Neural progenitor cell (in vitro differentiated cells): Measurements from ENCODE around the gene POLN. TPM values are rescaled to one million over a fixed set of nuclear protein-coding genes. Genes with fewer than 3 reads are reported as not detected.

Experiments
- DNase-seq: peaks from one replicate; pipeline ENCODE4 v3.0.0-alpha.2; 2016; ENCODE audit warnings: low spot score
- H2AFZ ChIP-seq: fragments of 200-600 bp; sonication (generic); replicated peaks from 2 replicates; pipeline ENCODE4 v1.6.1; 2016; ENCODE audit warnings: antibody characterized with exemption
- H3F3A ChIP-seq: fragments of 200-600 bp; sonication (generic); 2 replicates; pipeline ENCODE4 v1.6.1; 2016; ENCODE audit warnings: antibody characterized with exemption, low read depth
- H3K27ac ChIP-seq: fragments of 200-600 bp; sonication (generic); 2 replicates; pipeline ENCODE4 v1.5.1; 2016; ENCODE audit warnings: mild to moderate bottlenecking
- H3K27me3 ChIP-seq: fragments of 200-600 bp; sonication (generic); 2 replicates; pipeline ENCODE4 v1.6.1; 2016; ENCODE audit warnings: mild to moderate bottlenecking, moderate library complexity
- H3K36me3 ChIP-seq: fragments of 200-600 bp; sonication (generic); 2 replicates; pipeline ENCODE4 v1.5.1; 2016
- H3K4me1 ChIP-seq: fragments of 200-600 bp; sonication (generic); 2 replicates; pipeline ENCODE4 v1.6.1; 2016; ENCODE audit warnings: mixed run types
- H3K4me2 ChIP-seq: fragments of 200-600 bp; sonication (generic); 2 replicates; pipeline ENCODE4 v1.6.1; 2016
- H3K4me3 ChIP-seq: fragments of 200-600 bp; sonication (generic); 2 replicates; pipeline ENCODE4 v1.5.1; 2016
- H3K79me2 ChIP-seq: fragments of 200-600 bp; sonication (generic); 2 replicates; pipeline ENCODE4 v1.6.1; 2016; ENCODE audit warnings: low read depth
- H3K9ac ChIP-seq: fragments of 200-600 bp; sonication (generic); 2 replicates; pipeline ENCODE4 v1.6.1; 2016
- H3K9me3 ChIP-seq: fragments of 200-600 bp; sonication (generic); 2 replicates; pipeline ENCODE4 v1.5.1; 2016; ENCODE audit warnings: low read depth
- H4K20me1 ChIP-seq: fragments of 200-600 bp; sonication (generic); 2 replicates; pipeline ENCODE4 v1.6.1; 2016; ENCODE audit warnings: low read depth
- H3K27ac Mint-ChIP-seq: 3 replicates; pipeline ENCODE4 v1.8.0; 2021; ENCODE audit warnings: mixed read lengths
- H3K27me3 Mint-ChIP-seq: 2 replicates; pipeline ENCODE4 v1.8.0; 2022; ENCODE audit warnings: low read depth, mild to moderate bottlenecking, inconsistent platforms, moderate library complexity, mixed read lengths; ENCODE audit not compliant: insufficient read depth
- H3K36me3 Mint-ChIP-seq: 3 replicates; pipeline ENCODE4 v1.8.0; 2021; ENCODE audit warnings: mixed read lengths
- H3K4me1 Mint-ChIP-seq: 3 replicates; pipeline ENCODE4 v1.8.0; 2021; ENCODE audit warnings: mixed read lengths
- H3K4me3 Mint-ChIP-seq: 3 replicates; pipeline ENCODE4 v1.8.0; 2021; ENCODE audit warnings: mild to moderate bottlenecking, moderate library complexity, mixed read lengths
- H3K9me3 Mint-ChIP-seq: 3 replicates; pipeline ENCODE4 v1.8.0; 2020; ENCODE audit warnings: mixed read lengths
- EZH2 ChIP-seq: fragments of 200-600 bp; sonication (generic); IDR thresholded peaks from 2 replicates; pipeline ENCODE4 v1.6.1; 2017; ENCODE audit warnings: antibody characterized with exemption, mild to moderate bottlenecking, moderate library complexity
- EZH2phosphoT487 ChIP-seq: fragments of 200-600 bp; sonication (generic); IDR thresholded peaks from 2 replicates; pipeline ENCODE4 v1.6.1; 2017; ENCODE audit warnings: antibody characterized with exemption
- total RNA-seq: library from RNA; depleted of rRNA; stranded (reverse); fragments of >200 nt; gene quantifications from 2 replicates; pipeline ENCODE4 v1.2.3, GENCODE V29; 2015; ENCODE audit warnings: low replicate concordance
- TF ChIP-seq, protein P1 (sequence below): fragments of 200-600 bp; sonication (generic); IDR thresholded peaks from 2 replicates; pipeline ENCODE4 v1.5.1; 2017; ENCODE audit warnings: antibody characterized with exemption, mild to moderate bottlenecking

Gene POLN
- total RNA-seq, 1 donor from 2014 or later = 1.7 TPM

DNA sequence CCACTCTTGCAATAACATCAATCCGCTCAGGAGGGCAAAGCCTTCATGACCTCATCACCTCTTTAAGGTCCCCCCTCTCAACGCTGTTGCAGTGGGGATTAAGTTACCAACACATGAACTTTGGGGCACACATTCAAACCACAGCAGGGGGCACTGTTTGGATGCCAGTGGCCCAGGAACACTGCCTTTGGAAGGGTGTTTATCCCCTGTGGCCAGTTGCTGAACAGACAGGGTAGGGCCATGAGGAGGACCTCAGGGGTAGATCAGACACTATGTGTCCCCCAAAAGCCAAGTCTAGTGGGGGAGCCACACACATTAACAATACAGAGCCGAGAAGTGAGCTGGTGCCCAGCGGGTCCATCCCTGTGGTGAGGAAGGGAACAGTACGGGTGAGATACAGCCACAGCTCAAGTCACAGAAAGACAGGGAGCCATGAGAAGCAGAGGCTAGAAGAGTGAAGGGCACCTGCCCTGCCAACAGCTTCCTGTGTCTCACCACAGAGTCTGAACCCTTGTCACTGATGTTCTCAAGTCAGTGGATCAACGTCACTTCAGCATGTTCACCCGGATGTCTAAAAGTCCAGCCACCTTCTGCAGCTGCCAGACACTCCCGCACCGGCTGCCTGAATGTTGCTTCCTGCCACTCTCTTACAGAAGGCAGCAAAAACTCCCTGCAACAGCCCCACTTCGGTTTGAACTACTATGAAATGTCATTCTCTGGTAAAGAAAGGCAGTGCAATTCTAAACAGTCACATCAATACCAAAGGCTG lies 39.8 kb upstream of the POLN start:
- no peaks in the 10 kb centered on the region for H3K79me2 ChIP-seq
- no peaks in the 10 kb centered on the region for H3K9me3 ChIP-seq
- H3K4me3 Mint-ChIP-seq = no peak overlapping the region
- H3F3A ChIP-seq = no peaks in the 10 kb centered on the region
- H3K27ac ChIP-seq = no peak overlapping the region
- no peaks in the 10 kb centered on the region for H3K36me3 Mint-ChIP-seq
- peaks cover 11% of the 10 kb centered on the region for H3K27me3 Mint-ChIP-seq
- H3K4me2 ChIP-seq = no peak overlapping the region
- H3K27me3 ChIP-seq = no peaks in the 10 kb centered on the region
- no peak overlapping the region for H3K4me3 ChIP-seq
- H3K9ac ChIP-seq = no peak overlapping the region
- H2AFZ ChIP-seq = no peak overlapping the region
- H3K4me1 ChIP-seq = peaks cover 9% of the 10 kb centered on the region
- no peak for DNase-seq
- TF ChIP-seq EZH2phosphoT487 = no peak
- TF ChIP-seq, protein P1, sequence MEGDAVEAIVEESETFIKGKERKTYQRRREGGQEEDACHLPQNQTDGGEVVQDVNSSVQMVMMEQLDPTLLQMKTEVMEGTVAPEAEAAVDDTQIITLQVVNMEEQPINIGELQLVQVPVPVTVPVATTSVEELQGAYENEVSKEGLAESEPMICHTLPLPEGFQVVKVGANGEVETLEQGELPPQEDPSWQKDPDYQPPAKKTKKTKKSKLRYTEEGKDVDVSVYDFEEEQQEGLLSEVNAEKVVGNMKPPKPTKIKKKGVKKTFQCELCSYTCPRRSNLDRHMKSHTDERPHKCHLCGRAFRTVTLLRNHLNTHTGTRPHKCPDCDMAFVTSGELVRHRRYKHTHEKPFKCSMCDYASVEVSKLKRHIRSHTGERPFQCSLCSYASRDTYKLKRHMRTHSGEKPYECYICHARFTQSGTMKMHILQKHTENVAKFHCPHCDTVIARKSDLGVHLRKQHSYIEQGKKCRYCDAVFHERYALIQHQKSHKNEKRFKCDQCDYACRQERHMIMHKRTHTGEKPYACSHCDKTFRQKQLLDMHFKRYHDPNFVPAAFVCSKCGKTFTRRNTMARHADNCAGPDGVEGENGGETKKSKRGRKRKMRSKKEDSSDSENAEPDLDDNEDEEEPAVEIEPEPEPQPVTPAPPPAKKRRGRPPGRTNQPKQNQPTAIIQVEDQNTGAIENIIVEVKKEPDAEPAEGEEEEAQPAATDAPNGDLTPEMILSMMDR = no peak
- no peak for TF ChIP-seq EZH2
- H3K9me3 Mint-ChIP-seq = peaks cover 3% of the 10 kb centered on the region
- H4K20me1 ChIP-seq = no peaks in the 10 kb centered on the region
- no peak overlapping the region for H3K27ac Mint-ChIP-seq
- no peaks in the 10 kb centered on the region for H3K36me3 ChIP-seq
- peaks cover 5% of the 10 kb centered on the region for H3K4me1 Mint-ChIP-seq

DNA sequence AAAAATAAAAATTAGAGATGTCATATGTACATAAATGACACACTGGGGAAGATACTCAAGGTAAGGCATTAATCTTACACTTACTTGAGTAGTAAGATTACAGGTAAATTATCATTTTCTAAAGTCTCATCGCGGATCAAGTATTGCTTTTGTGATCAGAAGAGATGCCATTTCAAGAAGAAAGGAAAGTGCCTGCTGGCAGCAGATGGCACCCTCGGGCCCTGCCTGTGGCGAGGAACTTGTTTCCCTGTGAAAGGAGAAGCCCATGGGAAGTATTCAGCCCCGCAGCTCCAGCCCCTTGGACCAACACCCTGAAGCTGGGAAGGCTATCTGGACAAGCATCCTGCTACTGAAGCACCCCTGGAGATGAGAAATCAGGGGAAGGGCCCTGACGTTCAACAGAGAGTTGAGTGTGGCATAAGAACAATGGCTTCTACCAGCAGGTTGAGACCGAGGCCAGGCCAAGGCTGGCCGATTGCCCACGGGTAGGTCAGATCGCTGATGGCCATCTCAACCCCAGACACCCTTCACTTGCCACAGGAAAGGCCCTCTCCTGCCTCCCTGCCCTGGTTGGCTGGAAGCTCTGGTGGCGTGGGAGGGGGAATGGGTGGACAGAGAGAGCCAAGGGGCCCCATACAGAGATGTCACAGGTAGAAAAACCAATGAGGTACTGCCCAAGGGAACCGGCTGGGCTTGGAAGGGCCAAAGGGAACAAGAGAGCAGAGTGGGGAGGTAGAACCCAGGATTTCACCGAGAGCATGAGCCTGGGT lies 38.8 kb upstream of the POLN start:
- Histone ChIP-seq H3K4me2 (no peak overlapping the region), H3K27me3 (no peaks in the 10 kb centered on the region), H3F3A (no peaks in the 10 kb centered on the region), H2AFZ (no peak overlapping the region), H3K9me3 (no peaks in the 10 kb centered on the region), H3K9ac (no peak overlapping the region), H3K4me3 (no peak overlapping the region), H3K79me2 (no peaks in the 10 kb centered on the region), H3K27ac (no peak overlapping the region), H3K4me1 (no peaks in the 10 kb centered on the region), H3K36me3 (no peaks in the 10 kb centered on the region), H4K20me1 (no peaks in the 10 kb centered on the region)
- TF ChIP-seq EZH2 = no peak
- TF ChIP-seq, protein P1 = no peak
- no peak for TF ChIP-seq EZH2phosphoT487
- no peak for DNase-seq
- Mint-ChIP-seq H3K27ac (no peak overlapping the region), H3K36me3 (no peaks in the 10 kb centered on the region), H3K4me3 (no peak overlapping the region), H3K4me1 (no peaks in the 10 kb centered on the region), H3K9me3 (peaks cover 3% of the 10 kb centered on the region), H3K27me3 (peaks cover 11% of the 10 kb centered on the region)

DNA sequence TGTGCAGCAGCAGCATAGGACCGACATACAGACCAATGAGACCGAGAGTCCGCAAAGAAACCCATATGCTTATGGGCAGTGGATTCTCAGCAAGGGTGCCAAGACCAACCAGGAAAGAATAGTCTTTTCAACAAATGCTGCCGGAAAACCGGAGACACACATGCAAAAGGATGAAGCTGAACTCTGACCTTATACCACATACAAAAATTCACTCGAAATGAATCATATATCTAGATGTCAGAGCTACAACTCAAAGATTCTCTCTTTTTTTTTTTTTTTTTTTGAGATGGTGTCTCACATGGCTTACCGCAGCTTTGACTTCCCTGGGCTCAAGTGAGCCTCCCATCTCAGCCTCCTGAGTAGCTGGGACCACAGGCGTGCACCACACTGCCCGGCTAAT lies 36.0 kb upstream of the POLN start:
- H2AFZ ChIP-seq = no peak overlapping the region
- no peak for DNase-seq
- H4K20me1 ChIP-seq = no peaks in the 10 kb centered on the region
- H3K27ac ChIP-seq = no peak overlapping the region
- H3F3A ChIP-seq = no peaks in the 10 kb centered on the region
- no peak overlapping the region for H3K4me2 ChIP-seq
- TF ChIP-seq, protein P1 = no peak
- TF ChIP-seq EZH2 (no peak), EZH2phosphoT487 (no peak)
- H3K27ac Mint-ChIP-seq = no peak overlapping the region
- H3K9ac ChIP-seq = no peak overlapping the region
- H3K4me1 Mint-ChIP-seq = peaks cover 8% of the 10 kb centered on the region
- H3K36me3 ChIP-seq = no peaks in the 10 kb centered on the region
- no peak overlapping the region for H3K4me3 ChIP-seq
- no peaks in the 10 kb centered on the region for H3K36me3 Mint-ChIP-seq
- H3K27me3 ChIP-seq = no peaks in the 10 kb centered on the region
- H3K9me3 ChIP-seq = no peaks in the 10 kb centered on the region
- no peak overlapping the region for H3K4me3 Mint-ChIP-seq
- no peaks in the 10 kb centered on the region for H3K4me1 ChIP-seq
- no peaks in the 10 kb centered on the region for H3K9me3 Mint-ChIP-seq
- no peaks in the 10 kb centered on the region for H3K79me2 ChIP-seq
- peaks cover 6% of the 10 kb centered on the region for H3K27me3 Mint-ChIP-seq
